GM19351 (cell line): Measurements from ENCODE around the gene OPRM1.
A peak's percentile ranks its signal among the peaks of the same experiment; 100 is the strongest.
"Not testable (repeated sequence)": the region's sequence is repeated elsewhere in the genome, so short reads cannot be mapped to it uniquely, and the experiment has no call there.

Experiments
- ATAC-seq: cut with Tn5 transposase; IDR thresholded peaks from one replicate; pipeline ENCODE4 v1.9.1; 2021; ENCODE audit warnings: mild to moderate bottlenecking, moderate library complexity; ENCODE audit not compliant: unreplicated experiment

Gene OPRM1

GRCh38 chr6:154039231-154039842 lies at the start of gene OPRM1:
Gene OPRM1 (plus strand): TSS chr6:154039240. CDS start chr6:154039545, 305 bp downstream.
- ATAC-seq: peak; percentile 66

- no peak for ATAC-seq
These were observed 49.1 kb upstream of the OPRM1 start for GRCh38 chr6:153989989-153990388.

DNA sequence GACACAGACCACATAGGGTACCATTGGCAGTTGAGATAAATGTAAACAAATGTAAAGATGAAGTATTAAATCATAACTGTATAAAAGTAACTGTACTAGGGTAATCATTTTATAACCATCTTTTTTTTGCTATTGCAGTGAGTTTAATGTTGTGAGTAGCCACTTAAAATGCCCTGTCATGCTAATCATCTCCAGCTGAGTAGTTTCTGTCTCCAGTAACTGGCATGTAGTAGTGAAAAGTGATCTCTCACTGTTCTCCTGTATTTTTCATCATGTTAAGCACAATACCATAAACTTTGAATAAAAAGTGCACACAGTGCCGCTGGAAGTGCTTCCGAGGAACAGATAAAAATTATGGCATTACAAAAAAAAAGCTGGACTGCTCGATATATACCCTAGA lies 45.0 kb upstream of the OPRM1 start:
- ATAC-seq: no peak

- no peak for ATAC-seq
These were observed 44.2 kb upstream of the OPRM1 start for GRCh38 chr6:153994811-153995210.

DNA sequence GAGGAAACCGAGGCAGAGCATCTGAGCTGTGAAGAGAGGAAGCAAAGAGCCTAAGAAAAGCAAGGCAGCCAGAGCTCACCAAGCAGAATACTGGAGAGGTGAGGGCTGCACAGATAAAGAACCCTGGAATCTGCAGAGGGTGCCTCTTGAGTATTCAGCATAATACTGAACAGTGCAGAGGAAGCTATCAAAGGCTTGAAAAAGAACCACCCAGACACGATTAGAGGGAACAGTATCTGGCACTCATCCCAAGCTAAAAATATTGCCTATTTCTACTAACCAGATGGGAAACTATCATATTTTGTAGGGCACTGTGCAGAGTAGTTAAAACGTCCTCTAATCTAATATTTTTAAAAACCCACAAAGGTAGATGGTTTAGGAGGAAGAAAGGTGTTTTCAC lies 41.8 kb upstream of the OPRM1 start:
- no peak for ATAC-seq

DNA sequence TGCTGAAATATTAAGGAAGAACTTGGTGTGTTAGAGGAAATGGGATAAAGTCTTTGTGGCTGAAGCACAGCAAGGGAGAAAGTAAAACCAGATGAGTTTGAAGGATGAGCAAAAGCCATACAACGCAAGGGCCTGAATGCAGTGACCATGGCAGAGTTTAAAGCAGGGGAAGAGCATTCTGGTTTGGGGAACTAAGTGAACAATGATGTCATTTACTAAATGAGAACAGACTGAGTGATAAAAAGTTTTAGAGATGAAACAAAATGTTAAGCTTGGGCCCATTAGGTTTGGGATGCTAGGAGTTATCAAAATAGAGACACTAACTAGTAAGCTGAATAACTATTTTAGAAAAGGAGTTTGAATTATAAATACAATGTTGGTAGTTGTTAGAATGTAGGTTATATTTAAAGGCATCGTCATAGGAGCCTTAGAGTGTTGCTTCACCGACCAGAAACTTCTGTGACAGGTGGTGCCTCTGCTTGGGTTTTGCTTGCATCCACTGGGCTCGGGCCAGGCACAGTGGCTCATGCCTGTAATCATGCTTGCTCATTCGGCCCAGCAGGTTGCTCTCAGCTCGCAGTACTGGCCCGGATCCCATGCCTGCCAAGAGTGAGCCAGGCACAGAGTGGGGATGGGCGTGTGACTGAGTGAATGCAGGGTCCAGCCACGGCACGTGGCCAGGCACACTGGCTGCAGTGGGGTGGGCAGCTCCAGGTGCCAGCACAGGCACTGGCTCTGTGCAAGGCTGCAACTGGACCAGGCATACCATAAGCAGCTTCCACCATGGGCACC lies 37.4 kb upstream of the OPRM1 start:
- ATAC-seq: no peak

DNA sequence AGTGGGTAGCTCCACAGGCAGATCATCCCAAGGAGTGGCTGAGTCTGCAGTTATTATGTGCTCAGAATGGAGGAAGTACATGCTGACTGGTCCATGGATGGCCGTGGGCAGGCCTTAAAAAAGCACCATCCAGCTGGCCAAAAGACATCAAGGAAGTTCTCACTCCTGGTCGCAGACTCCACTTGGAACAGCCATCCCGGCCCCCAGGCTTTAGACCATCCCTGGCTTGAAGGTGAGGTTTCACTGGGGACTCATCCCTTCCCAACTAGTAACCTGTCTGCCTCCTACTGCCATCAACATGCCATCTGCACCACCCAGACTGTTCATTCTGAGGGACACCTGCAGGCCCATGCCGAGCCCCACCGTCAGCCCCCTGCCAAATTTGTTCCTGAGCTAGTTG lies 36.1 kb upstream of the OPRM1 start:
- no peak for ATAC-seq

DNA sequence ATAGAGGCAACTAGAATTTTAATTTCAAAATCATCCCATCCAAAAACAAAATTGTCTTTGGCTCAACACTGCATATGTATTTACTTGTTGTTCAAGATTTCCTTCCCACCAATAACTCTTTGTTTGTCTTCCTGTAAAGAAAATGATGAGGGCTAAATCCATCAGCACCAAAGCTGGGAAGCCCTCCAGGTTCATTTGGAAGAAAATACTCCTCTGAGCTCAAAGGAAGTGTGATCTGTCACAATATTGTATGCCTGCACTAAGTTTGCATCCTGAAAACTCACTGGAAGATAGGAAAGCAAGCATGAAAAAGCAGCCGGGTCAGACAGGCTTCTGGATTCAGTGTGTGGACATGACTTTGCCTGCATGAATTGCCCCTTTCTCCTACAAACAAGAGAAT lies 28.7 kb upstream of the OPRM1 start:
- ATAC-seq: no peak

GRCh38 chr6:154012852-154013251 lies 26.2 kb upstream of the OPRM1 start:
- ATAC-seq: no peak

GRCh38 chr6:154017786-154018185 lies 21.3 kb upstream of the OPRM1 start:
- ATAC-seq: no peak

DNA sequence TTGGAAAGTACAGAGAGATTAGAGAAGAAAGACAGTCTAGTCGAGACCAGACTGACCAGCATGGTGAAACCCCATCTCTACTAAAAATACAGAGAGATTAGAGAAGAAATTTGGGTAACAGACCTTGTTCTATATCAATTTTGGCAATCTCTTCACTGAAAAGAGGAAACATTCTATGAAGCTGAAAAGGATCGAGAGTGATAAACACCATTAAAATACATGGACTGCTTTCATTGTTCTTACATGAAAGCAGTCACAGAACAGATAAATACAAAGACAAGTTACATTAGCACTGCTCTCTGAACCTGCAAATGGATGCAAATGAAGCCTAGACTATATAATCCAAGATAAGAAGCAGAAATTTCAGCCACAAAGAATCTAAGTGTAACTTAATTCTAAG lies 8.4 kb upstream of the OPRM1 start:
- ATAC-seq: no peak

GRCh38 chr6:154041001-154041400 lies 2.0 kb downstream of the OPRM1 start:
- no peak for ATAC-seq

- ATAC-seq: no peak
These were observed 14.1 kb downstream of the OPRM1 start for GRCh38 chr6:154053141-154053540.

DNA sequence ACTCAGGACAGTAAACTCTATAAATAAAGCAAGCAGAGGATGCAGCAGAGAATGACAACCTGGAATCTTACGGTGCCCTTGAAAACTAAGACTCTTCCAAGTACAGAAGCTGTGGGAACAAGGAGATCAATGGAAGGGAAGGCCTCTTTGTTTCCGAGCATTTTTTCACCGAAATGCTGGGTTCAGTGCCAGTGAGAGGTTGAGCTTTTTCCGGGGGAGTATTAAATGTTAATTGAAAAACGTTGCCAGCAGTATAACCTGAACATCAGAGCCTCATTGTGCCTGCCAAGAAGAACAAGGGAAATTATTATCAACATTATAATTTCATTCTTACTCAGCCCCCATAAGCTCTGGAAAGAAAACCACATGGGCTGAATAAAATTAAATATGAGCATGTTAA lies 17.5 kb downstream of the OPRM1 start:
- ATAC-seq: no peak

DNA sequence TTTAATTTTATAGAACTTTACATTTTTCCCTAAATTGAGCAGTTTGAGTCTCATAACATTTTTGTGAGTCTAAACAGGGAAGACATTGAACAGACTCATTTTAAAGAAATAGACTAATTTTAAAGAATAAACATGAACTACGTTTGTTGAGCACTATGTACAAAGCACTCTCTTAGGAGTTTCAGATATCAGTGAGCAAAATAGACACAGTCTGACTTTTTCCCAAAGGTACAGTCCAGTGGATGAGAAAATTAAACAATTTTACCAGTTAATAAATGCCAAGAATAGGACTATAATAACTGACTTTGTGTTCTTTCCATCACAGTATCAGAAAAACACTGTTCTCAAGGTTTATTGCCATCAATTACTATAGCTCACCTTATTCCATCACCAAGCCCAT lies 18.1 kb downstream of the OPRM1 start:
- no peak for ATAC-seq

DNA sequence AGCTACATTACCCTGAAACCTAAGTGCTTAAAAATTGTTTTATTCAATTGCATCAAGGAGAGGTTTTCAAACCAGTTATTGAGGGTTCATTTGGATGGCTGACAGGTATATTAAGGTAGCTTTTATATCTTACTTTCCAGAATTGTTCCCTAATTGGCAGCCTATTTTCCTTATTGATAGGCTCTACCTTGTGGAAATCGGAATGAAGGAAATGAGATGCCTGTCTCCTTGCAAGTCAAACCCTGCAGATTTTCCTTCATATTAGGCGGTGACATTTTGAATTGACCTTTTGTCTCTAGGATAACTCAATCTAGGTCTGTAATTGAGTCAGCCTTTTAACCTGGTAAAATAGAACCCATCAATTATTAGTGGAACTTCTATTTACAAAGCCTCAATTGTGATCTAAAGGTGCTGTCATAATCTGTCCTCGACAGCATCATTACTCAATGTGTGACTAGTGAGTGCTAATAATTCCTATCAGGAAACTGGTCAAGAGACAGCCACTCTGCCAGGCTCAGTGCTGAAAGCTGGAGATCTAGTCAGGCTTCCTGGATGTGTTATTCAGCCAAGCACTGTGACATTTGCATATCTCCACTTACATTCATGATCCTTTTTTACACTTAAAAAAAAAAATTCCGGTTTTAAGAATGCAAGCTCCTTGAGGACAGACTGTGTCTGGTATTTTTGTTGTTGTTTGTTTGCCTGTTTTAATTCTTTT lies 20.1 kb downstream of the OPRM1 start:
- no peak for ATAC-seq

GRCh38 chr6:154060076-154060475 lies 21.0 kb downstream of the OPRM1 start:
- ATAC-seq: no peak

GRCh38 chr6:154070041-154070440 lies 31.0 kb downstream of the OPRM1 start:
- no peak for ATAC-seq

DNA sequence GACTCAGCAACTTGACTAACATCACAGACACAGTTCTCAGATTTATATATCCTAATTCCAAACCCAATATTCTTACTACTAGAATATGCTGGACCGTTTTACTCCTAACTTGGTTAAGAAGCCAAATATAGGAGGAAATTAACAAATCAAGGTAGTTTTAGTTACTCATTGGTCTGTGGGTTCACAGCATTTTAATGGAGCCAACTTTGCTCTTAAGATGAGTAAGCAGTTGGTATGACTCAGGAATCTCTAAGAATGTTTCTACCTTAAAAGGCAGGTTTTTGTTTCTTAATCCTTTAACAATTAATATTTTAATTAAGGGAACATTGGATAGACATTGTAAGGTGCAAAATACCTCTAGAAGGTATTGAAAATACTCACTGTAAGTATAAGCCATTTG lies 31.6 kb downstream of the OPRM1 start:
- no peak for ATAC-seq

DNA sequence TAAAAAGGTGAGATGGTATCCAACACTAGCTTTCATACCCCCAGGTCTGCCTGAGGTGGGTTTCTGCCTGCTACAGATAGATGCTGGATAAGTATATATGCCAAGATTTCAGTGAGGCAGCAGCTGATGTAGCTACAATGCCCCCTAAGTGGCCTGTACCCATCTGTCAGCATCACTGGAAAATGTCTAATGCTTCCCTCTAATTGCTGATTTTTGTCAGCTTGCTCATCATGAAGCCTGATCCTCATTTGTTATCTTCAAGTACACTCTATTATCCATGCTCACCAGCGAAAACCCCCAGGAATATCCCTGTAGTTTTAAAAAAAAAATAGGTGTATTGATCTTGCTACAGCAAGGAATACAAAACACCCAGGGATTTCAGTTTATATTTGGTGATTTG lies 32.2 kb downstream of the OPRM1 start:
- no peak for ATAC-seq

- no peak for ATAC-seq
These were observed 32.7 kb downstream of the OPRM1 start for GRCh38 chr6:154071711-154072110.

DNA sequence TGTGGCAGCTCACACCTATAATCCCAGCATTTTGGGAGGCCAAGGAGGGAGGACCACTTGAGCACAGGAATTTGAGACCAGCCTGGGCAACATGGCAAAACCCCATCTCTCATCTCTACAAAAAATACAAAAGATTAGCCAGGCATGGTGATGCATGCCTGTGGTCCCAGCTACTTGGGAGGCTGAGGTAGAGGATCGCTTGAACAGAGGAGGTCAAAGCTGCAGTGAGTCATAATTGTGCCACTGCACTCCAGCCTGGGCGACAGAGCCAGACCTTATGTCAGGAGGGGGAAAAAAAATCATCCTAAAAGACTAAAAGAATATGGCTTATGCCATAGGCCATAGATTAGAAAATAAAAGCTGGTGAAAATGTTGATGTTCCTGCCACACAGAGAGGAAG lies 39.6 kb downstream of the OPRM1 start:
- not testable (repeated sequence) for ATAC-seq
